GM13977 (cell line): ENCODE data around the gene ARG2.

Source experiments
- DNase-seq: peaks from one replicate; pipeline ENCODE4 v3.0.0; 2012; ENCODE audit warnings: low spot score
- CTCF ChIP-seq: IDR thresholded peaks from 2 replicates; pipeline ENCODE4 v1.5.1; 2012; ENCODE audit warnings: mild to moderate bottlenecking, control low read depth; ENCODE audit not compliant: insufficient read depth; ENCODE audit errors: extremely low read depth, missing control alignments
- in situ Hi-C: fragments of 300-500 bp; cut with MboI; formaldehyde crosslinking; loops from one replicate; pipeline ENCODE4 v1.12.0; 2022; ENCODE audit warnings: low sequenced_read_pairs, low pct_unique_long_range_greater_than_20kb, mixed read lengths, inconsistent platforms; ENCODE audit not compliant: unreplicated experiment

The ARG2 gene

GRCh38 chr14:67695394-67695949, 75.8 kb downstream of the ARG2 start, which contains the start of gene RDH11:
Gene RDH11, minus strand, starts transcription at chr14:67695764. Its CDS starts 61 bp downstream, at chr14:67695703.
- peak; percentile 81 for DNase-seq
- no peak for TF ChIP-seq CTCF
- in situ Hi-C loops: no loop called here

- TF ChIP-seq CTCF: no peak
- in situ Hi-C loops: no loop called here
- DNase-seq: no peak
These were observed 77.3 kb downstream of the ARG2 start for GRCh38 chr14:67697006-67697405.

GRCh38 chr14:67698179-67698578, 78.5 kb downstream of the ARG2 start:
- TF ChIP-seq CTCF: no peak
- no peak for DNase-seq
- in situ Hi-C loops: no loop called here
